ENCODE results near the gene CCDC88C.

GRCh38 chr14:91263329-91263728 is 154.3 kb downstream of the CCDC88C start:
- TF ChIP-seq CTCF (IDR thresholded peaks at IDR 0.05) = no peak
- TF ChIP-seq CHD2 (IDR thresholded peaks at IDR 0.05; ENCODE audit: low read length, partially characterized antibody) = no peak
- no peak for TF ChIP-seq CBX8 (IDR thresholded peaks at IDR 0.05)
- no peak for TF ChIP-seq CBX2 (IDR thresholded peaks at IDR 0.05; ENCODE audit: borderline replicate concordance, low read depth)

Measured in A549 (cell line).